ENCODE data around the gene GULP1.

GULP1 gene

GRCh38 chr2:188430705-188431104 lies 139.0 kb downstream of the GULP1 start:
- DNase-seq = no peak
- no peak for TF ChIP-seq EZH2 (IDR thresholded peaks at IDR 0.05; ENCODE audit: borderline replicate concordance, low read depth, low read length, severe bottlenecking)
- TF ChIP-seq CTCF (IDR thresholded peaks at IDR 0.05; ENCODE audit: borderline replicate concordance, extremely low read depth, low read length, poor library complexity, severe bottlenecking) = no peak

GRCh38 chr2:188434018-188434417 lies 142.3 kb downstream of the GULP1 start:
- H3K36me3 ChIP-seq (ENCODE audit: insufficient read depth, low read length) = no peaks in the 10 kb centered on the region
- H4K20me1 ChIP-seq (ENCODE audit: insufficient read depth, low read length) = no peaks in the 10 kb centered on the region
- H3K79me2 ChIP-seq (ENCODE audit: insufficient read depth, low read length) = no peaks in the 10 kb centered on the region
- H3K27me3 ChIP-seq (ENCODE audit: insufficient read depth, low read length, poor library complexity) = no peaks in the 10 kb centered on the region
- no peak overlapping the region for H3K9ac ChIP-seq (ENCODE audit: low read depth, low read length)
- no peak overlapping the region for H3K27ac ChIP-seq (ENCODE audit: low read length)
- no peak overlapping the region for H3K4me2 ChIP-seq (ENCODE audit: insufficient read depth, low read length)
- no peaks in the 10 kb centered on the region for H3K9me3 ChIP-seq (ENCODE audit: insufficient read depth, low read length, severe bottlenecking)
- TF ChIP-seq CTCF (IDR thresholded peaks at IDR 0.05; ENCODE audit: borderline replicate concordance, extremely low read depth, low read length, poor library complexity, severe bottlenecking) = no peak
- TF ChIP-seq EZH2 (IDR thresholded peaks at IDR 0.05; ENCODE audit: borderline replicate concordance, low read depth, low read length, severe bottlenecking) = no peak
- no peaks in the 10 kb centered on the region for H3K4me1 ChIP-seq (ENCODE audit: insufficient read depth, low read length)
- ATAC-seq (ENCODE audit: insufficient read depth, low read depth) = no peak
- no peak for DNase-seq
- no peak overlapping the region for H2AFZ ChIP-seq (ENCODE audit: low read depth, low read length)
- no peak overlapping the region for H3K4me3 ChIP-seq (ENCODE audit: low read depth in 1 of 2, low read length in 2 of 2)

More at GRCh38 chr2:188430705-188431104, 139.0 kb downstream of the GULP1 start:
- no peaks in the 10 kb centered on the region for H3K9me3 ChIP-seq (ENCODE audit: insufficient read depth, low read length, severe bottlenecking)
- no peaks in the 10 kb centered on the region for H3K79me2 ChIP-seq (ENCODE audit: insufficient read depth, low read length)
- no peaks in the 10 kb centered on the region for H4K20me1 ChIP-seq (ENCODE audit: insufficient read depth, low read length)
- H3K27me3 ChIP-seq (ENCODE audit: insufficient read depth, low read length, poor library complexity) = no peaks in the 10 kb centered on the region
- no peak overlapping the region for H3K4me2 ChIP-seq (ENCODE audit: insufficient read depth, low read length)
- no peaks in the 10 kb centered on the region for H3K4me1 ChIP-seq (ENCODE audit: insufficient read depth, low read length)
- H2AFZ ChIP-seq (ENCODE audit: low read depth, low read length) = no peak overlapping the region
- no peak overlapping the region for H3K27ac ChIP-seq (ENCODE audit: low read length)
- H3K36me3 ChIP-seq (ENCODE audit: insufficient read depth, low read length) = no peaks in the 10 kb centered on the region
- no peak overlapping the region for H3K4me3 ChIP-seq (ENCODE audit: low read depth in 1 of 2, low read length in 2 of 2)
- no peak for ATAC-seq (ENCODE audit: insufficient read depth, low read depth)
- no peak overlapping the region for H3K9ac ChIP-seq (ENCODE audit: low read depth, low read length)

- Histone ChIP-seq H3K4me1 (ENCODE audit: insufficient read depth, low read length) (no peaks in the 10 kb centered on the region), H3K27me3 (ENCODE audit: insufficient read depth, low read length, poor library complexity) (no peaks in the 10 kb centered on the region), H3K27ac (ENCODE audit: low read length) (no peak overlapping the region)
Observed at GRCh38 chr2:188435115-188435514, 143.4 kb downstream of the GULP1 start.

More at GRCh38 chr2:188435115-188435514, 143.4 kb downstream of the GULP1 start:
- ATAC-seq (ENCODE audit: insufficient read depth, low read depth) (no peak), DNase-seq (no peak)
- no peak for TF ChIP-seq CTCF (IDR thresholded peaks at IDR 0.05; ENCODE audit: borderline replicate concordance, extremely low read depth, low read length, poor library complexity, severe bottlenecking)
- no peak for TF ChIP-seq EZH2 (IDR thresholded peaks at IDR 0.05; ENCODE audit: borderline replicate concordance, low read depth, low read length, severe bottlenecking)
- H3K79me2 ChIP-seq (ENCODE audit: insufficient read depth, low read length) = no peaks in the 10 kb centered on the region
- H4K20me1 ChIP-seq (ENCODE audit: insufficient read depth, low read length) = no peaks in the 10 kb centered on the region
- no peak overlapping the region for H3K4me3 ChIP-seq (ENCODE audit: low read depth in 1 of 2, low read length in 2 of 2)
- H3K9me3 ChIP-seq (ENCODE audit: insufficient read depth, low read length, severe bottlenecking) = no peaks in the 10 kb centered on the region
- no peak overlapping the region for H3K9ac ChIP-seq (ENCODE audit: low read depth, low read length)
- H2AFZ ChIP-seq (ENCODE audit: low read depth, low read length) = no peak overlapping the region
- H3K4me2 ChIP-seq (ENCODE audit: insufficient read depth, low read length) = no peak overlapping the region
- H3K36me3 ChIP-seq (ENCODE audit: insufficient read depth, low read length) = no peaks in the 10 kb centered on the region

Data from DND-41 (cell line).